Measurements from ENCODE around the gene DPYSL3. TPM values are rescaled to one million over a fixed set of nuclear protein-coding genes. Genes with fewer than 3 reads are reported as not detected.

The DPYSL3 gene
- polyA plus RNA-seq, 1 donor (not counting 4 experiments of a cell fraction or from before 2014, with no cell fraction given): 4.8 TPM

GRCh38 chr5:147442224-147442623, 67.6 kb downstream of the DPYSL3 start:
- TF ChIP-seq CTCF (optimal IDR thresholded peaks at IDR 0.05 in 1 of 3, IDR thresholded peaks at IDR 0.05 in 1 of 3, conservative IDR thresholded peaks at IDR 0.05 in 1 of 3; ENCODE audit: extremely low read depth in 1 of 3, insufficient read depth in 2 of 3, low read length in 3 of 3): no peak
- no peak for TF ChIP-seq EZH2 (IDR thresholded peaks at IDR 0.05; ENCODE audit: low read length)
- H3K4me1 ChIP-seq (ENCODE audit: control insufficient read depth, extremely low read depth, insufficient read depth, low read length): no peaks in the 10 kb centered on the region
- no peak overlapping the region for H3K9ac ChIP-seq (ENCODE audit: control insufficient read depth, extremely low read depth, insufficient read depth, low read length)
- FAIRE-seq: no peak
- H4K20me1 ChIP-seq (ENCODE audit: control insufficient read depth, extremely low read depth, insufficient read depth, low read length): no peaks in the 10 kb centered on the region
- no peaks in the 10 kb centered on the region for H3K9me1 ChIP-seq (ENCODE audit: control insufficient read depth, extremely low read depth, insufficient read depth, low read length)
- no peaks in the 10 kb centered on the region for H3K79me2 ChIP-seq (ENCODE audit: control insufficient read depth, insufficient read depth, low read length)
- DNase-seq (ENCODE audit: low read depth, low spot score): no peak
- H3K4me2 ChIP-seq (ENCODE audit: control insufficient read depth, extremely low read depth, insufficient read depth, low read depth, low read length): no peak overlapping the region
- H3K9me3 ChIP-seq (ENCODE audit: control insufficient read depth, low read depth, low read length): no peaks in the 10 kb centered on the region
- H3K27ac ChIP-seq (ENCODE audit: control insufficient read depth, insufficient read depth, low read length): no peak overlapping the region
- dilution Hi-C loops (cut with MboI; ENCODE audit: extremely low pct_ligation_motif_present, low sequenced_read_pairs): no loop called here
- H3K4me3 ChIP-seq (ENCODE audit: control insufficient read depth in 2 of 3, extremely low read depth in 1 of 3, insufficient read depth in 2 of 3, low read depth in 1 of 3, low read length in 3 of 3): no peak overlapping the region
- H3K27me3 ChIP-seq (ENCODE audit: control insufficient read depth, extremely low read depth, insufficient read depth, low read length): no peaks in the 10 kb centered on the region
- no peaks in the 10 kb centered on the region for H3K36me3 ChIP-seq (ENCODE audit: control insufficient read depth in 2 of 2, extremely low read depth in 1 of 2, insufficient read depth in 2 of 2, low read length in 2 of 2)
- H2AFZ ChIP-seq (ENCODE audit: control insufficient read depth, low read length): no peak overlapping the region

- Histone ChIP-seq H3K79me2 (ENCODE audit: control insufficient read depth, insufficient read depth, low read length) (no peaks in the 10 kb centered on the region), H3K9me3 (ENCODE audit: control insufficient read depth, low read depth, low read length) (no peaks in the 10 kb centered on the region), H4K20me1 (ENCODE audit: control insufficient read depth, extremely low read depth, insufficient read depth, low read length) (no peaks in the 10 kb centered on the region), H3K4me3 (ENCODE audit: control insufficient read depth in 2 of 3, extremely low read depth in 1 of 3, insufficient read depth in 2 of 3, low read depth in 1 of 3, low read length in 3 of 3) (no peak overlapping the region), H3K36me3 (ENCODE audit: control insufficient read depth in 2 of 2, extremely low read depth in 1 of 2, insufficient read depth in 2 of 2, low read length in 2 of 2) (no peaks in the 10 kb centered on the region), H3K4me1 (ENCODE audit: control insufficient read depth, extremely low read depth, insufficient read depth, low read length) (no peaks in the 10 kb centered on the region), H3K4me2 (ENCODE audit: control insufficient read depth, extremely low read depth, insufficient read depth, low read depth, low read length) (no peak overlapping the region), H3K9ac (ENCODE audit: control insufficient read depth, extremely low read depth, insufficient read depth, low read length) (no peak overlapping the region), H3K9me1 (ENCODE audit: control insufficient read depth, extremely low read depth, insufficient read depth, low read length) (no peaks in the 10 kb centered on the region), H3K27ac (ENCODE audit: control insufficient read depth, insufficient read depth, low read length) (no peak overlapping the region), H3K27me3 (ENCODE audit: control insufficient read depth, extremely low read depth, insufficient read depth, low read length) (no peaks in the 10 kb centered on the region), H2AFZ (ENCODE audit: control insufficient read depth, low read length) (no peak overlapping the region)
- DNase-seq (ENCODE audit: low read depth, low spot score) (no peak), FAIRE-seq (no peak)
- dilution Hi-C loops (cut with MboI; ENCODE audit: extremely low pct_ligation_motif_present, low sequenced_read_pairs): no loop called here
- TF ChIP-seq EZH2 (IDR thresholded peaks at IDR 0.05; ENCODE audit: low read length) (no peak), CTCF (optimal IDR thresholded peaks at IDR 0.05 in 1 of 3, IDR thresholded peaks at IDR 0.05 in 1 of 3, conservative IDR thresholded peaks at IDR 0.05 in 1 of 3; ENCODE audit: extremely low read depth in 1 of 3, insufficient read depth in 2 of 3, low read length in 3 of 3) (no peak)
Measured at GRCh38 chr5:147441191-147441695, 68.6 kb downstream of the DPYSL3 start.
